DND-41 (cell line): ENCODE data around the gene ATAD3A.
"Not testable (repeated sequence)": the region's sequence is repeated elsewhere in the genome, so short reads cannot be mapped to it uniquely, and the experiment has no call there.

Source experiments
- EZH2 ChIP-seq: IDR thresholded peaks from 3 replicates; pipeline ENCODE4 v1.6.1; 2012; ENCODE audit warnings: borderline replicate concordance, low read depth, mild to moderate bottlenecking, moderate library complexity, low read length, inconsistent platforms; ENCODE audit not compliant: severe bottlenecking
- TF ChIP-seq, protein P1 (sequence below): IDR thresholded peaks from 2 replicates; pipeline ENCODE4 v1.5.1; 2012; ENCODE audit warnings: borderline replicate concordance, low read length, moderate library complexity, mild to moderate bottlenecking; ENCODE audit not compliant: poor library complexity, severe bottlenecking; ENCODE audit errors: extremely low read depth

DNA sequence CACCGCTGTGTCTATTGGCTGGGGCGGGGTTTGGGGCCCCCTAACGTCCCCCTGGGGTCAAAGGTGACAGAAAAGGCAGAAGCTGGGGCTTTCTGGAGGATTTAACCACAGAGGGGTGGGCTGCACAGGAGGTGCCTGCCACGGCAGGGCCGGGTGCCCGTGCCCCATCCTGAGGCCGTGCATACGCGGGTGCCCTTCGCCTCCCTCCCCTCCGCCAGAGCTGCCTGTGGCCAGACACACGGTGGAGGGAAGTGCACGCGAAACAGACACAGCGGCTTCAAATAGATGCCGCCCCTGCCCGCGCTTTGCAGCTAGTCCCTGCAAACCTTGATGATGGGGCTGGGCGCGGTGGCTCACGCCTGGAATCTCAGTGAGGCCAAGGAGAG lies 2.5 kb upstream of the ATAD3A start:
- TF ChIP-seq EZH2: not testable (repeated sequence)
- TF ChIP-seq, protein P1, sequence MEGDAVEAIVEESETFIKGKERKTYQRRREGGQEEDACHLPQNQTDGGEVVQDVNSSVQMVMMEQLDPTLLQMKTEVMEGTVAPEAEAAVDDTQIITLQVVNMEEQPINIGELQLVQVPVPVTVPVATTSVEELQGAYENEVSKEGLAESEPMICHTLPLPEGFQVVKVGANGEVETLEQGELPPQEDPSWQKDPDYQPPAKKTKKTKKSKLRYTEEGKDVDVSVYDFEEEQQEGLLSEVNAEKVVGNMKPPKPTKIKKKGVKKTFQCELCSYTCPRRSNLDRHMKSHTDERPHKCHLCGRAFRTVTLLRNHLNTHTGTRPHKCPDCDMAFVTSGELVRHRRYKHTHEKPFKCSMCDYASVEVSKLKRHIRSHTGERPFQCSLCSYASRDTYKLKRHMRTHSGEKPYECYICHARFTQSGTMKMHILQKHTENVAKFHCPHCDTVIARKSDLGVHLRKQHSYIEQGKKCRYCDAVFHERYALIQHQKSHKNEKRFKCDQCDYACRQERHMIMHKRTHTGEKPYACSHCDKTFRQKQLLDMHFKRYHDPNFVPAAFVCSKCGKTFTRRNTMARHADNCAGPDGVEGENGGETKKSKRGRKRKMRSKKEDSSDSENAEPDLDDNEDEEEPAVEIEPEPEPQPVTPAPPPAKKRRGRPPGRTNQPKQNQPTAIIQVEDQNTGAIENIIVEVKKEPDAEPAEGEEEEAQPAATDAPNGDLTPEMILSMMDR: not testable (repeated sequence)
